GM18519 (cell line): ENCODE measurements around the gene WFDC8.

Source experiments
- ATAC-seq: cut with Tn5 transposase; IDR thresholded peaks from one replicate; pipeline ENCODE4 v1.9.1; 2021; ENCODE audit warnings: mild to moderate bottlenecking, moderate library complexity; ENCODE audit not compliant: unreplicated experiment, low FRiP score

Gene WFDC8

GRCh38 chr20:45550765-45551164, 28.3 kb downstream of the WFDC8 start:
- ATAC-seq, result no peak

- ATAC-seq, result no peak
These were observed 30.7 kb downstream of the WFDC8 start for GRCh38 chr20:45548410-45548809.

DNA sequence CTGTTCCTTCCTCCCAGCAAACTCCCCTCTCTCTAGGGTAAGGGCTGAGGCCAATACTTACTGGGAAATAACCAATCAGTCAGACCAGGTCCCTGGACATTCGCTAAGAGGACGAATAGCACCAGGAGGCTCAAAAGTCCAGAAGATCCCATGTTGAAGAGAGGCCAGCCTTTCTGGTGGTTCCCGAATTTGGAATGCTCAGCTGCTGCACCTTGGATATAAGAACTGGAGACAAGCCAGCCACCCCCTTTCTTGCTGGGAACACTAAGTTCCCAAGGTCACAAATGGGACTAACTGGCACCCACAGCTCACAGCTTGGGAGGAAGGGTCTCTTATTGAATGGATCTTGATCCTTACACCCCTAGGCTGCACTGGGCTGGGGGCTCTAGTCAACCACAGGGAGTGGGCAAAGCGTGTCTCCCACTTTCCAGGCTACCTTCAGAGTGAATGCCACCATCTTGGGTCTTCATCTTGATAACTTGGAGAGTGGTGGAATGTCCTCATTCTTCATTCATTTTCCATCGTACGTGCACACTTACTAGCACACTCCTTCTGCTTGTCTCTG, 31.8 kb downstream of the WFDC8 start, which contains the start of gene EPPIN:
EPPIN (minus strand) TSS at position 196 of the 565 bp plus-strand sequence; CDS start at position 152, 44 bp downstream.
- ATAC-seq, result no peak

- ATAC-seq, result no peak
These were observed 33.2 kb downstream of the WFDC8 start for GRCh38 chr20:45545754-45546453.

DNA sequence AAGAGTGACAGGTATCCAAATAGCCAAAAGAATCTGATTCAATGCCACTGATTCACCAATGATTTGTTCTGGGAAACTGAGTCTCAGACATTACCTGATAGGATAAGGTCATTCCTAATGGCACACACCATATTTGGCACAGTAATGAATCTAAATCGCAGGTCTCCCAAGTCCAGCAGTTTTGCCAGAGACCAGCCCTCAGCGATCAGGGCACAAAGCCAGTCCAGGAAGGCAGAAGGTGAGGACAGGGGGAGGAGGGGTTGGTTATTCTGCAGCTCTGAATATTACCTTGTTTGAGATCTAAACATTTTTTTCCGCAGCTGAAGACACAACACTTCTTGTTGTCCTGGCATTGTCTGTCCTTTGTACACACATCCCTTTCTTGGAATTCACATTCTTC, 33.7 kb downstream of the WFDC8 start:
- no peak for ATAC-seq

DNA sequence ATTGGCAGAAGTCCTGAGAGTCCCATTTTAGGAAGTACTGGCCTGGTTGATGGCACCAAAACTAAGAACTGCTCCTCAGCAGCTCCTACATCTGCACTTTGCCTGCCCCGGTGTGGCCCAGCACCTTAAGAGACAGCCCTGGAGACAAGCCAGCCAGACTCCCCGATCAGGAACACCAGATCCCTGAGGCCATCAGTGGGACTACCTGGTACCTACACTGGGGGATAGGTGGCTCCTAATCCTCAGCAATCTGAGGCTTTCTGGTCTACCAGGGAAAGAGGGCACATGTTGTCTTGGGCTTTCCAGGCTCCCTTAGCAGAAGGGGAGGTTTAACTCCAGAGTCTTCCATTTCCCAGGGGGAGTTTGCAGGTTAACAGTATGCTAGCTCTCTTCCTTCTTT, 39.7 kb downstream of the WFDC8 start, which contains the start of gene WFDC6:
WFDC6 (minus strand) TSS at position 101 of the 400 bp plus-strand sequence; CDS start at position 26, 75 bp downstream.
- ATAC-seq, result no peak

GRCh38 chr20:45538209-45538799, 40.8 kb downstream of the WFDC8 start:
- no peak for ATAC-seq

GRCh38 chr20:45527294-45527693, 51.8 kb downstream of the WFDC8 start:
- no peak for ATAC-seq

GRCh38 chr20:45523821-45524220, 55.3 kb downstream of the WFDC8 start:
- ATAC-seq, result no peak

- no peak for ATAC-seq
These were observed 60.8 kb downstream of the WFDC8 start for GRCh38 chr20:45518282-45518681.

DNA sequence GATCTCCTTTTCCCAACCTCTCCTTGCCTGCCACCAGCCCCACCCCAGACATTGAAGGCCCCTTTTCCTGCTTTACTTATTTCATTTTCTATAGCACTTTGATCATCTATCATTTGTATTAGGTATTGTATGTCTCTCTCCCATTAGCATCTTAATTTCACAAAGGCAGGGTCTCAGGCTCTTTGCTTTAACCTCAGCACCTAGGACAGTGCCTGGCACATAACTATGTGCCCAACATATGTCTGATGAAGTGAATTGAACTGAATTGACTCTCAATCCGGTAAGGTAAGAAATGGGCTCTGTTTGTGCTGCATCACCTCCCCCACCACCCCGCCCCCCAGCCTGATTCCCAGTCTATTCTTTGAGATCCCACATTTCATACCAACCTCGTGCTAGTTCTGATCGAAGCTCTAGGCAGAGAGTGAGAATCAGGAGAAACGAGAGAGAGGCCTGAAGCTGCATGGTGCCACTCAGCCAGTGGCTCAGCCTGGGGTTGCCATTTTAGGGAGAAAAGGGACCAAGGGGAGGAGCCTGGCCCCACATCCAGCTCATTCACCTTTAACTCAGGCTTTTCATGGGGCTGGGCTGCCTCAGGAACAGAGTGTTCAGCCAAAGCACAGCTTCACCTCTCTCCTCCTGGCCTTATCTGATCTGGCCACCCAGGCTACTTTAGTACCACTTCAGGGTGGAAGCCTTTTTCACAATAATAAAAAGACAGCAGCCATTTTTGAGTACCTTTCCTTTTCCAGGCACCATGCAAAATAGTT, 63.8 kb downstream of the WFDC8 start, which contains the start of gene SPINT3:
SPINT3 (minus strand) TSS at position 476 of the 767 bp plus-strand sequence; CDS start at position 462, 14 bp downstream.
- ATAC-seq, result no peak

- ATAC-seq, result no peak
These were observed 68.7 kb downstream of the WFDC8 start for GRCh38 chr20:45510242-45510862.

GRCh38 chr20:45509091-45509490, 70.0 kb downstream of the WFDC8 start:
- ATAC-seq, result no peak

- ATAC-seq, result no peak
These were observed 70.8 kb downstream of the WFDC8 start for GRCh38 chr20:45508068-45508886.

DNA sequence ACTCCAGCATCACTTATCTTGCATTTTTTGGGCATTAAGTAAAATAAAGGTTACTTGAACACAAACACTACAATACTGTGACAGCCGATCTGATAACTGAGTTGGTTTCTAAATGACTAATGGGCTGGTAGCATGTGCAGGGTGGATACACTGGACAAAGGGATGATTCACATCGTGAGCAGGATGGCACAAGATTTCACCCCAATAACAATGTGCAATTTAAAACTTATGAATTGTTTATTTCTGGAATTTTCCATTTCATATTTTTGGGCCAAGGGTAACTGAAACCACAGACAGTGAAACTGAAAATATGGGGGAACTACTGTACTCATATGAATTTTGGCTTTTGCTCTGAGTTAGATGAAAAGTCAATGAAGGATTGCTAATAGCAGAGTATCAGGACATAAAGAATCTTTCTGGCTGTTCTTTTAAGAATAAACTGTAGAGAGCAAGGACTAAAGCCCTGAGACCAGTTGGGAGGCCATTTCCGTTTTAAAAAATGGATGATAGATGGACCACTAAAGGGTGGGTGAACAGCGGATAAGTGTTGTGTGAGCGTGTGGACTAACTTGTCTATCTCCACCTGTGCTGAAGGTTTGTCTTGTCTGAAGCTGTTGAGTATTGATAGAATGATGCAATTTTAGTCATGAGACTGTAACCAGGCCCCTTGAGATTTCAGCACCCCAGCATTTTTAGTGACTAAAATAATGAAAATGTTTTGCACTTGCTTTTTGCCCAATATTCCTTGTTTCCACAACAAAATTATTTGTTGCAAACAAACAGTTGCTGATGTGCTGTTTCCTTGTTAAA, 71.9 kb downstream of the WFDC8 start:
- no peak for ATAC-seq

- no peak for ATAC-seq
These were observed 72.7 kb downstream of the WFDC8 start for GRCh38 chr20:45506398-45506797.

DNA sequence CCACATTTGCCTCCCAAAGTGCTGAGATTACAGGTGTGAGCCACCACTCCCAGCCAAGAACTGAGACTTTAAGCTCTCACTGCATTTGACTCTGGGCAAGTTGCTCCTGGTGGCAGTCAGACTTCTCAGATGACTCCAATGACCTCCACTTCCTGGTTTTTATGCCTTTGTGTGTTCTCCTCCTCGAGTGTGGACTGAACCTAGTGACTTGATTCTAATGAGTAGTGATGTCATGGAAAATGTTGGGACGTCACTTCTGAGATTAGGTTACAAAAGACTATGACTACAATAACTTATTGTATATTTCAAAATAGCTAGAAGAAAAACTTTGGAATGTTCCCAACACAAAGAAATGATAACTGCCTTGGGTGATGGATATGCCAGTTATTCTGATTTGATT, 75.7 kb downstream of the WFDC8 start:
- no peak for ATAC-seq

DNA sequence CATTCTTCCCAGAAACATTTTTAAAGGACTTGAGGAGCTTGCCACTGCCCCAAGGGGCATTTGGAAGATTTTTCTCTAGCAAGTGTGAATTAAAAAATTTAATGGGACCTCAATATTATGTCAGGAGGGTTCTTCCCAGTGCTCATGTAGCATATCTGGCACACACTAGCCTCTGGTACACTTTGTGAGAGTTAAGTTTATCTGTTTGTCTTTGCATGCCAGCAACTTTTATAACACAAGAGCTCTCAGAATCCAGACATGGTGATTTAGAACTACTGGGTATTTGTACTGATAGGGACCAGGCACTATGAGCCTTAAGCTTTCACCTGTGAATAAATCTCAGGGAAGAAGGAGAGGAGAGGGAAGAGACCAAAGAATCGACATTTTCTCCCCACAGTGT, 76.5 kb downstream of the WFDC8 start:
- ATAC-seq, result no peak
